Stimulated activated CD4-positive, alpha-beta T cell treated with anti-CD3 and anti-CD28 coated beads, Interleukin-12 subunit alpha, Interleukin-12 subunit beta, amount 100 ng/mL, for 4 hours (primary cell): ENCODE results near the gene MCM3AP.
A peak's percentile ranks its signal among the peaks of the same experiment; 100 is the strongest.
"Not testable (repeated sequence)": the region's sequence is repeated elsewhere in the genome, so short reads cannot be mapped to it uniquely, and the experiment has no call there.

Source experiments
- DNase-seq: peaks from one replicate; pipeline ENCODE4 v3.0.0-alpha.2; 2020

MCM3AP gene

GRCh38 chr21:46310260-46310659, 24.8 kb upstream of the MCM3AP start:
- DNase-seq = not testable (repeated sequence)

- no peak for DNase-seq
Observed at GRCh38 chr21:46308431-46308830, 23.0 kb upstream of the MCM3AP start.

DNA sequence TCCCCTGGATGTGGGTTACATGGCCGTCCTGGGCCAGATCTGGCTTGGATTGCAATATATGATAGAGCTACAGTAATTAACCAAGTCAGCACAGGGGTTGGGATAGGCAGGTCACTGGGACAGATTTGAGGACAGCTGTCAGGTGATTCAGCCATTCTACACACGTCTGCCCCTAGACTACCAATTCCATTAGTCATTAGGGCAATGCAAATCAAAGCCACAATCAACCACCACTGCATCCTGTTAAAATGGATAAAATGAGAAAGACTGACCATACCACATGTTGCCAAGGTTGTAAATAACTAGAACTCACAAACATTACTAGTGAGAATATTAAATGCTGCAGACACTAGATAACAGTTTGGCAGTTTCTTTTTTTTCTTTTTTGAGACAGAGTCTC, 22.2 kb upstream of the MCM3AP start:
- DNase-seq = no peak

DNA sequence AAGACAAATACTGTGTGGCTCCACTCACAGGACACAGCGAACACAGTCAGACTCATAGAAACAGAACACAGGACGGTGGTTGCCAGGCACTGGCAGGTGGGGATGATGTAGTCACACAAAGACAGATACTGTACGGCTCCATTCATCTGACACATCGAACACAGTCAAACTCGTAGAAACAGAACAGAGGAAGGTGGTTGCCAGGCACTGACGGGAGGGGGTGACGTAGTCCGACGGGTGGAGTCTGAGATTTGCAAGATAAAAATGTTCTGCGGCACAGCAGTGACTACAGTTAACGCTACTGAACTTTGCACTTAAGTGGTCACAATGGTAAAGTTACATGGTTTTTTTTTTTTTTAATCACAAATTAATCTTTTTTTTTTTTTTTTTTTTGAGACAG, 19.5 kb upstream of the MCM3AP start:
- DNase-seq = no peak

DNA sequence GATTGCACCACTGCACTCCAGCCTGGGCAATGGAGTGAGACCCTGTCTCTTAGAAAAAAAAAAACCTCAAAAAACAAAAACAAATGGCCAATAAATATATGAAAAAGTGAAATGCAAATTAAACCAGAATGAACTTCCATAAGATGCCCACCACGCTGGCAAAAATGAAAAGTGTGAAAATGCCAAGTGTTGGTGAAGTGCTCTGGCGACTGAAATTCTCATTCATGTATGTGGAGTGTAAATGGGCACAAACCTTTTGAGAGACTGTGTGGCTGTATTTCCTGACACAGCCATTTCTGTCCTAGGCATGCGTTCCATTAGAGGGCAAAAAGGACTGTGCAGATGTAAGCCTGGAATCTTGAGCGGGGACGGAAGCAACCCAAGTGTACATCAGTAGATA, 19.0 kb upstream of the MCM3AP start:
- no peak for DNase-seq

- no peak for DNase-seq
Observed at GRCh38 chr21:46301759-46302158, 16.3 kb upstream of the MCM3AP start.

DNA sequence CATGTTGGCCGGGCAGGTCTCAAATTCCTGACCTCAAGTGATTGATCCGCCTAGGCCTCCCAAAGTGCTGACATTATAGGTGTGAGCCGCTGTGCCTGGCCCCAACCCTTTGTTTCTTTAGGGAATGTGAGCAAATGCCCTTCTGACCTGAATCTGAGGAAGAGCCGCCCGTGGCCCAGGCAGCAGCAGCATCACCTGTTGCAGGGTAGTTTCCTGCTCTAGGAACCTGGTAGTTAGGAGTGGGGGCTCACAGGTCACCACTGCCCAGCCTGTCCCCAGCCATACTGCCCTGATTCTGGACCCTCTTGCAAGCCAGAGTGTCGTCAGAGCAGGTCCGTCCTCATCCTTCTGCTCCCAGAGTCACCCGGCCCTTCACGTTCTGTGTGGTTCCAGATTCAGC, 13.8 kb upstream of the MCM3AP start:
- DNase-seq = no peak

DNA sequence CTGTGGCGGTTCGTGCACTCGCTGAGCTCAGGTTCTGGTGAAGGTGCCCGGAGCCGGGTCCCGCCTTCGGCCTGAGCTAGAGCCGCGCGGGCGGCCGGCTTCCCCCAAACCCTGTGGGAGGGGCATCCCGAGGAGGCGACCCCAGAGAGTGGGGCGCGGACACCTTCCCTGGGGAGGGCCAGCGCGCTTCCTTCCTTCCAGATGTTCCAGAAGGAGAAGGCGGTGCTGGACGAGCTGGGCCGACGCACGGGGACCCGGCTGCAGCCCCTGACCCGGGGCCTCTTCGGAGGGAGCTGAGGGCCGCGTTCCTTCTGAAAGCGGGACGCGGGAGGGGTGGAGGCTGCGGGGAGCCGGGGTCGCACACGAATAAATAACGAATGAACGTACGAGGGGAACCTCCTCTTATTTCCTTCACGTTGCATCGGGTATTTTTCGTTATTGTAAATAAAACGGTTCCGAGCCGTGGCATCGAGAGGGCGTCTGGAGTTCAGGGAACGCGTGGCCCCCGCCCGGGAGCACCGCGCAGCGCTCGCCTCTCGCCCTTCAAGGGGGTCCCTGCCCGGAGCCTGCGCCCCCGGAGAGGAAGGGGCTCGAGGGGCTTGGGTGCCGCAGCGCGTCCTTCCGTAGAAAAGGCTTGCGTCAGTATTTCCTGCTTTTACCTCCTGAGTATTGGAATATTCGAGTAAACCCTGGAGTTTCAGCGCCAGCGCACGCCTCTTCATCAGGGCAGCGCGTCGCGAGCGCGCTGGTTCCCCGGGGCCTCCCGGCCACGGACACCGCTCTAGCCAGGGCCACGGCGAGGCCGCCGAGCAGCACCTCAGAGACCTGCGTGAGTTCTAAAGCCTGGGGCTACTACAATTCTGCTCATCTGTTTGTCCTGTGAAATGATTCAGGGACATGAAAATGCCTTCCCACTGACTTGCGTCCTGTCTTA, 12.2 kb upstream of the MCM3AP start:
- no peak for DNase-seq

GRCh38 chr21:46295996-46296752, 10.8 kb upstream of the MCM3AP start:
- peak; percentile 50 for DNase-seq

- DNase-seq = no peak
Observed at GRCh38 chr21:46295177-46295770, 9.9 kb upstream of the MCM3AP start.

GRCh38 chr21:46294647-46295176, 9.3 kb upstream of the MCM3AP start:
- DNase-seq = no peak

- no peak for DNase-seq
Observed at GRCh38 chr21:46291561-46291960, 6.2 kb upstream of the MCM3AP start.

DNA sequence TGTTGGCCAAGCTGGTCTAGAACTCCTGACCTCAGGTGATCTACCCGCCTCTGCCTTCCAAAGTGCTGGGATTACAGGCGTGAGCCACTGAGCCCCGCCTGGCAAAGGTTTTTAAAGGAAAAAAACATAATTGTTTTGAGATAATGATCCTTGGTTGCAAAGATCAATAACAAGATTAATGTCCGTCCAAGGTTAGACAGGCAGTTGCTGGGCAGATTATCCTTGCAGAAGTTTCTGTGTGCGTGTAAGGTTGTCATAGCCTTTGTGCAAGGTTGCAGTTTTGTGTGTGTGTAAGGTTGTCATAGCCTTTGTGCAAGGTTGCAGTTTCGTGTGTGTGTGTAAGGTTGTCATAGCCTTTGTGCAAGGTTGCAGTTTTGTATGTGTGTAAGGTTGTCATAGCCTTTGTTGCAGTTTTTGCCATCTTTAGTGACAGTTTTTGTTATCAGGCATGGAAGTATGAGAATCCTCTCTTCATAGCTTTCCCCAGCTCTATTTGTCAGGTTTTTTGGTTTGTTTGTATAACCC, 4.3 kb upstream of the MCM3AP start:
- no peak for DNase-seq

GRCh38 chr21:46287541-46287940, 2.1 kb upstream of the MCM3AP start:
- DNase-seq = no peak

- DNase-seq = no peak
Observed at GRCh38 chr21:46286648-46287002, 1.2 kb upstream of the MCM3AP start.

DNA sequence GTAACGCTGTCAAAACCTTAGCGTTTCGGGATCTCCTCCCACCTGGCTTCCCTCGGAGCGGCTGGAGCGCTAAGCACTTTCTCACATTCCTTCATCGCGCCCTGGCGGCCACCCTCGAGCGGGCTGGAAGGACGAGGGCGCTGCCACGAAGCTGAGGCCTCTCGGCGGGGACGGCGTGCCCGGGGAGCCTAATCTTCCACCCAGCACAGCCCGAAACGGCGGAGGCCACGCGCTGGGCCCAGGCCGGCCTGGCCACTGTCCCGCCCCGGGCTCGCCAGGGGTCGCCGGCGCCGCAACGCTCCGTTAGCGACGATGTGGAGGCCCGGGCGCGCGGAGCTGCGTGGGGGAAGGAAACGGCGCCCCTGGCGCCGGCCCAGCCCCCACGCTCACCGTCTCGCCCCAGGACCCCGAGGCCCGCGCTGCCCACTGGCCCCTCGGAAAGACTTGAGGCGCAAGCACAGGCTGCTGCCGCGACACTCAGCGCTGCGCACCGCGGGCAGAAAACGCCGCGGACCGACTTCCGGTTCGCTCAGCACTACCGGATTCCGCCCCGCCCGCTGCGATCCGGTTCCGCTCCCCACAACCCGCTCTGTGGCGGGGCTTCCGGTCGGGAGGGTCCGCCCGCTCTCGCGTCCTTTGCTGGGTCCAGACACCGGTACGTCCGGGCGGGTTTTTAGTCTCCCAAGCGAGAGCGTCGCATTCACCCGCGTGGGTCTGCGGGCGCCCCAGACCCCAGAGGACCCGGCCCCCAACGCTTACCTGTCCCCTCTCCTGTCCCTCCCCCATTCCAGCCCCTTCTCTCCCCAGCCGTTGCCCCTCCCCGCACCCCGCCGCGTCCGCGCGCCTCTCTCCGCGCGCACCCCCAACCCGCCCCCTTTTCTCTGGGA, 593 bp upstream of the MCM3AP start, which contains the start of gene YBEY:
Gene YBEY, plus strand, starts transcription at position 582 of the 887 bp plus-strand sequence. CDS start 572 bp downstream, outside the sequence.
- DNase-seq = peak; percentile 84

DNA sequence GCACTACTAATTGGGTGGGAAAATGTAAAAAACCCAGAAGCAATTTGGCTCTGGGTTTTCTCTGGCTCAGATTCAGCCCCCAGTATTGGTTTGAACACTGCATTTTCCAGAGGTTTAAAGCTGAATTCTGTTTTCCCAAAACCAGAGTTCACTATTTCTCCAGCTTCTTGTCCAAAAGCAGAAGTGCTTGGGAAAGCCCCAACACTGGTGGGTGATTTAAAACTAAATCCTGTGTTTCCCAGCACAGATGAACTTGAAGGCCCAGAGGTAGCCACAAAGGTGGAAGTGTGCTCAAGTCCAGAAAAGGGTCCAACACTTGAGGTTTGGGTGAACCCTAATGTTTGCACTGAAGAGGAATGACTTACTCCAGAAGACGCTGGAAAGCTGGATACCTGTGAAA, 678 bp downstream of the MCM3AP start:
- DNase-seq = no peak

DNA sequence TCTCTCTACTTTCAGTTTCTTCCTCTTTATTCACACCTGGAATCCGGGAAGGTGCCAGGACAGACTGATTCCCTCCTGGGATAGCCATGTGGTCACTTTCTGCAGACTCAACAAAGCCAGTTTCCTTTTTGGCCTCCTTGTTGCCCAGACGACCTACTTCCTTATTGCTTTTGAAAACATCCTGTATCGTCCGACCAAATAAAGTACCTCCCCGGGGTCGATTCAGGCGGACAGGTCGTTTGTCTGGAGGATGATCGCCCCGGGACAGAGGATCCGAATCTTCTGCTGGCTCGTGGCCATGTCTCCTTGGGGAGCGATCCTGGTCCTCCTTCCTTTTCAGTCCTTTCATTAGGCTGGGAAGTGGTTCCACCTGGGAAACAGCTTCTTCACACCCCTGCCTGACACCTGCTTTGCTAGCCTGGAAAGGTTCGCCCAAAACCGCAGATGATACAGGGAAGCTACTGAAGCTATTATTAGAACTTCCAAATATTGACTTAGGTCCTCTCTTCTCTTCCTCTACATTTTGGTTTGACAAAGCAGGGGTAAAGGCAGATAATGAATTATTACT, 1.2 kb downstream of the MCM3AP start:
- no peak for DNase-seq

- no peak for DNase-seq
Observed at GRCh38 chr21:46274797-46275390, 10.5 kb downstream of the MCM3AP start.

DNA sequence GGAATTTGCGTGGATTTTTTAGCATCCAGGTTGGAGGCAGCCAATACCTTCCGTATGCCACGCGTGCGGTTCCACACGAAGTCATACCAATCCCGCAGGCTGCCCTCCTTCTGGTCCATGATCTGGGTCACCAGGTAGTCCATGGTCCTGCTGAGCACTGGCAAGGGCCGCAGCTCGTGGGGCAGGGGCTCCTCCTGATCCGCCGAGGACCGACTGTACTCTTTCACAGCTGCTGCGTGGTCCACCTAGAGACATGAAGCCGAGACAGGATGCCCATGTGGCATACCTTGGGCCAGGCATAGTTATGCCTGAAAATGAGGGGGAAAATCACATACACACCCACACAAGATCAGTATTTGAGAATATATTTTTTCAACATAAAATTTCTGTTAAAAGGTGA, 12.1 kb downstream of the MCM3AP start:
- no peak for DNase-seq

GRCh38 chr21:46269466-46269865, 15.9 kb downstream of the MCM3AP start:
- DNase-seq = no peak
